Dedifferentiated amniotic fluid mesenchymal stem cell (primary cell): Measurements from ENCODE around the gene XPNPEP1.

Experiments used
- DNase-seq: peaks from one replicate; pipeline ENCODE4 v3.0.0-alpha.2; 2016; ENCODE audit errors: extremely low spot score

Gene XPNPEP1

GRCh38 chr10:109863775-109864174 lies 59.5 kb downstream of the XPNPEP1 start:
- no peak for DNase-seq

GRCh38 chr10:109862738-109863137 lies 60.6 kb downstream of the XPNPEP1 start:
- DNase-seq: no peak

- DNase-seq: no peak
Measured at GRCh38 chr10:109862041-109862440, 61.3 kb downstream of the XPNPEP1 start.

GRCh38 chr10:109861081-109861480 lies 62.2 kb downstream of the XPNPEP1 start:
- DNase-seq: no peak

GRCh38 chr10:109859221-109859620 lies 64.1 kb downstream of the XPNPEP1 start:
- no peak for DNase-seq

- DNase-seq: no peak
Measured at GRCh38 chr10:109855746-109856145, 67.6 kb downstream of the XPNPEP1 start.

GRCh38 chr10:109853921-109854320 lies 69.4 kb downstream of the XPNPEP1 start:
- DNase-seq: no peak

DNA sequence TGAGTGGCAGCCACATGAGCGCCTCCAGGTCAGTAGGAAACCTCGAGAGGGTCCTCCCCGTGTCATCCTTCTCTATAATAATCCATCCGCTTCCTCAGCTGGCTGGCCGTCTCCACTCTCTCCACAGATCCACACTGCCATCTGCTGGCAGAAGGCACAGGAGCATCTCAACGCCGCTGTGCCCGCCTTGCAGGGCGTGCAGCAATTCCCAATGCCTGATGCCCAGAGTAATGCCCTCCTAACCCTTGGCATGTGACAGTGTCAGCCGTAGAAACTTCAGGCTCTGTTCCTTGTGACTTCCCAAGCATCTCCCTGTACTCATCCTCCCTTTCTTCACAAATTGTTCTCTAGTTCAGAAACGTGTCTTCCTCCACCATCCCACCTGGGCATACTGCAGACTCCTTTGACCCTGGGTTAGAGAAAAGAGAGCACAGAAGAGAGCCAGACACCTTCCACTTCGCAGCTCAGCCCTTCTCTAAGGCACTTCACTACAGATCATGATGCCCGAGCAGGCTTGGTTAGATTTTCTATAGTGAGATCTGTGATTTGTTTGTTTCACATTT lies 70.8 kb downstream of the XPNPEP1 start:
- peak; percentile 55 for DNase-seq

DNA sequence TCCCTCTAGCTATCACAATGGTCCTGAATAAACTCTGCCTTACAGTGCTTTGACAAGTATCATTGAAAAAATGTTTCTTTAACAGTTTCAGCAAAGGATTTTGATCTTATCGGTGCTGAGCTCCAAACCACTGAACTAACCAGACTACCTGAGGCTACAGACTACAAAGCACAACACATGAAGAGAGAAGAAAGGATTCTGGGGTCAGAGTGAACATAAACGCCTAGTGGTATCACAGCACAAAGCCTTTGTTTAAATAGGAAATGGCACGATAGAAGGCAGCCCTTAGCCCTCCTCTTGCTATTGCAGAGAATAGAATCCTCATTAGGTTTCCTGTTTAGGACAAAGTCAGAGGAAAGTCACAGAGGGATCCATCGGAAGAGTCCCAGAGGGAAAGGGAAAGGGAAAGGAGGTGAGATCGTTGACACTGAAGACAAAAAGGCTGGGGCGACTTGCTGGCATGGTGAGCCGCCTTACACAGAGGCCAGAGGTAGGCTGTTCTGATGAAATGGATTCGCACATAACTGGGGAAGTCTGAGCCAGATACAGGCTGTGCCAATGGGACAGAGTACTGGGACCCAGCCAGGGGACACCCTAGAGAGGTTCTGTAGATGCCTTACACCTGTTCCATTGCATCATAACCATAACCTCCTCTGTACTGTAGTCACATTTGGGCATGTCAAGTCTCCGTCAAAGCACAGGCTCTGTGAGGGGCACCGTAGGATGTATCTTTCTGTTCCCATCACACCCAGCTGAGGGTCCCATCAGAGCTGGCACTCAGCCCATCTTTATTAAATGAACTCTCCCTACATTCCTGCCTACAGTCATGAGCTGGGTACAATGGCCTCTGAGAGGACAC lies 71.5 kb downstream of the XPNPEP1 start:
- DNase-seq: no peak

DNA sequence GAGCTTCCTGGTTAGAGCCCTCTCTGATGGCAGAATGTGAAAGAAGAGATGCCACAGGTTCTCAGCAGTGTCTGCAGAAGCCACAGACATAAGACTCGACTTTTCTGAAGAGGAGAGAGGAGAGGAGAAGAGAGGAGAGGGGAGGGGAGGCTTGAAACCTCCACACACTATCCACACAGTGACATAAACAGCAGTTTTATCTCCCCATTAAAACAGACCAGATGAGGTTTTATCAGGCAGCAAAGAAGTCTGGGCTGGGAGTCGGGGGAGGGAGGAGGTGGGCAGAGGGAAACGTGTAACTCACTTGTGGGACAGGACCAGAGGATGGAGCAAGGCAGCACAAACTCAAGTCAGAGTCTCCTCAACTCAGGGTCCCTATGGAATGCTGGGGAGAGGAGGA lies 76.5 kb downstream of the XPNPEP1 start:
- no peak for DNase-seq

DNA sequence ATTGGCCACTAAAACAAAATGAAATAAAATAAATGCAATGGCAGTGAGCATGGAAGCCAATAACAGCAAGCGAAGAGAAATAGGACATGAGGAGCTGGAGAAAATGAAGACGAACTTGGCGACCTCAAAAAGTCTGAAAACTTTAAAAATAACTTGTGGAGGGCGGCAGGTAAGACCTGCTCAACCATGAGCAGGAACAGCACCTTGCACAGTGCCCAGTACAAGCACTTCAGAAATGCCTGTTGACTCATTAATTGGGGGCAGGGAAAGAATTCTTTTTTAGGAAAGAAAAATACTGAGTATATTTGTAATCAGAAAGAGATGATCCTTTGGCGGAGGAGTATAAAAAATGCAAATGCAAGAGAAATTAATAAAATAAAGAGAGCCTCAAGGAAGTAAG lies 78.0 kb downstream of the XPNPEP1 start:
- no peak for DNase-seq

DNA sequence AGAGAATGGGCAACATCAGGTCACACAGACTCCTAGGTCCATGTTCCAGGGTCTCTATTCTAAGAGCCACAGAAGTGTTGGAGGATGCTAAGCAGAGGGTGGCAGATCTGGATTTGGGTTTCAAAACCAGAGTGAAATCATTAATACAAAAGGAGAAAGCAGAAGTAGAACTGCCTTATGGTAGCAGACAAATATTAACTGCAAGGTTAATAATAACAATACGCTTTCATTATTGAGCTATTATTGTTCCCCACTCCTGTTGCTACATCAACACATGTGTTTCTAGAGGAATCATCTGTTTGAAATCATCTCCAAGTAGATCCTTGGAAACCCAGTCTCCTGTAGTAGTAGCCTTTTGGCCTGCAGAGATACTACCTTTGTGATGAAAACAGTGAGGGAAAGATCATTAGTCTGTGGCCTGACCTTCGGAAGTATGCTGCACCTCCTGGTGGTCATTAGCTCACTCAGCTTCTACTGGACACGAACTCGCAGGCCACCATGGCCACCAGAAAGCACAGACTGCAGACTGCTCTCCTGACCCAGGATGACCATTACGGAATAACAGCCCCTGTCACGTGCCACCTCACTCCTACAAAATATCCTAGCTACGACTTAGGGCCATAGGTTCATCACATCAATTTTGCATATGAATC lies 84.6 kb downstream of the XPNPEP1 start:
- DNase-seq: no peak

DNA sequence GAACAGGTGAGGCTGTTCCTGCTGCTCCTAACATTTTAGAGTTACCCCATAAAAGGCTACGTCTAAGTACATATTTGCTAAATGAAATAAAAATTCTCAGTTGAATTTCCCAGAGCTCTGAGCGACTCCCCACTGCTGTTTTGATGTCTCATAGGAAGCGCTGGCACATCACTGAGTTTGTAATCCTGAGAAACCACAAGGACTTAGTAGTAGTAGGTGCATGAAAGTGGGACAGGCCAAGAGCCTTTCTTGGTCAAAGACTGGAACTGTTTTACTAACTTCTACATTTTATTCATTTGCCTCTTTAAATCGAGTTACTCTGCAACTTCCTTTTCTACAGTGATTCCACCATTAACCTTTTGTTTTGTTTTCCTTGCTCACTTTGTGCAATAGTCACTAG lies 85.9 kb downstream of the XPNPEP1 start:
- DNase-seq: no peak

DNA sequence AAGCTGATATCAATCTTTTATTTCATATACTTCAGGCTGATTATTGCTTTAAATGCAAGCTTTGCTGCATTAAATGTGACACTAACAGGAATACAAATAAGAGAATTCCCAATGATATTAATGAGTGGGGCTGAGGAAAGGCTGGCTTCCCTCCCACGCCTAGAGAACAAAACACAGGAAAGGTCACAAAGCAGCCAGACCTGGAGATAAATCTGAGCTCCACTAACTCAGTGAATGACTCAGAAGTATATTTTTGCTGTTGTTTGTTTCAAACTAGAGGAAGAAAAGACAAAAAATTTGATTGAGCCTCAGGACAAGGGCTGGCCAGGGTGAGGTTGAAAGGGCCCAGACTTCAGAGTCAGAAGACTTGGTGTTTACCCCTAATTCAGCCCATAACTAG lies 88.1 kb downstream of the XPNPEP1 start:
- no peak for DNase-seq

- DNase-seq: no peak
Measured at GRCh38 chr10:109831846-109832245, 91.5 kb downstream of the XPNPEP1 start.

DNA sequence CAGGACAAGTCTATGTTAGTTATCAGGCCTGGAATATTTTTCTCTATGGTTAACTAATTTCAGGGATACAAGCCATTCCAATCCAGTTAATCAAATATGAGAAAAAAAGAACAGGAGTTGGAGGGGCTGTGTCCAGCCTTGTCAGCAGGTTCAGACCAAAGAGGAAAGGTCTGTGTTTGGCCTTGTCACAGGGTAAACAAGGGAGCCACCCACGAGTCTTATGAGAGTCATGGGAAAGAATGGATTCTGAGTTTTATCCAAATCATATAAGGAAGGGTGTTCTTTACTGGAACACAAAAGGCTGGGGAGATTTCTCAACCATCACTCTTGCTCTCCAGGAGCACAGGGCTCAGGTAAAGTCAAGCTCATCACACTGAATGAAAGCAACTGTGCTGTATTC lies 99.1 kb downstream of the XPNPEP1 start:
- DNase-seq: no peak

GRCh38 chr10:109823196-109823595 lies 100.1 kb downstream of the XPNPEP1 start:
- no peak for DNase-seq

- DNase-seq: no peak
Measured at GRCh38 chr10:109821672-109822071, 101.6 kb downstream of the XPNPEP1 start.

- no peak for DNase-seq
Measured at GRCh38 chr10:109820620-109821405, 102.5 kb downstream of the XPNPEP1 start.

- DNase-seq: no peak
Measured at GRCh38 chr10:109819807-109820206, 103.5 kb downstream of the XPNPEP1 start.
